Measurements from ENCODE around the gene JUN. TPM values are rescaled to one million over a fixed set of nuclear protein-coding genes. Genes with fewer than 3 reads are reported as not detected.
A peak's percentile ranks its signal among the peaks of the same experiment; 100 is the strongest.

Gene JUN
- total and polyA plus RNA-seq, 2 of the 13 experiments (the other 11 are each of a cell fraction or from before 2014, with no cell fraction given), result 18.2 to 22.3 TPM

GRCh38 chr1:58783993-58784757 is at the start of gene JUN (continued):
- TF ChIP-seq ZNF264 (CRISPR knock-in tag; IDR thresholded peaks at IDR 0.05) (0 out of 2 replicates have a peak, but pooled peaks have one; percentile 64), ZNF142 (CRISPR knock-in tag; IDR thresholded peaks at IDR 0.05) (peak; percentile 82), XBP1 (CRISPR knock-in tag; IDR thresholded peaks at IDR 0.05) (no peak; the same call in 1 of the 2 replicates), AFF4 (CRISPR knock-in tag; IDR thresholded peaks at IDR 0.05) (no peak), RFXANK (CRISPR knock-in tag; IDR thresholded peaks at IDR 0.05) (no peak), ZFP1 (CRISPR knock-in tag; IDR thresholded peaks at IDR 0.05) (no peak), FOXO1 (CRISPR knock-in tag; IDR thresholded peaks at IDR 0.05) (peak; percentile 7), SRF (IDR thresholded peaks at IDR 0.05; ENCODE audit: low read depth, low read length) (no peak), MAFG (CRISPR knock-in tag; IDR thresholded peaks at IDR 0.05) (no peak), ARNTL (CRISPR knock-in tag; IDR thresholded peaks at IDR 0.05) (no peak), ZNF83 (CRISPR knock-in tag; IDR thresholded peaks at IDR 0.05; ENCODE audit: borderline replicate concordance) (no peak), SP1 (IDR thresholded peaks at IDR 0.05) (no peak), SP1 (CRISPR knock-in tag; IDR thresholded peaks at IDR 0.05) (peak; percentile 36; the same call in 1 of the 2 replicates), ZNF674 (CRISPR knock-in tag; IDR thresholded peaks at IDR 0.05; ENCODE audit: low read depth) (no peak), ZNF275 (CRISPR knock-in tag; IDR thresholded peaks at IDR 0.05; ENCODE audit: borderline replicate concordance) (0 out of 2 replicates have a peak, but pooled peaks have one; percentile 13), PHB2 (IDR thresholded peaks at IDR 0.05; ENCODE audit: partially characterized antibody) (no peak), ZNF768 (CRISPR knock-in tag; IDR thresholded peaks at IDR 0.05) (peak; percentile 40; the same call in 1 of the 2 replicates), SOX13 (IDR thresholded peaks at IDR 0.05) (no peak; the same call in 1 of the 2 replicates), SOX13 (CRISPR knock-in tag; conservative IDR thresholded peaks at IDR 0.05 in 1 of 2, IDR thresholded peaks at IDR 0.05 in 1 of 2) (peak in 1 of 2 experiments; percentile 31; a peak in 2 of 4 replicates), ZC3H4 (CRISPR knock-in tag; IDR thresholded peaks at IDR 0.05; ENCODE audit: borderline replicate concordance) (no peak), KDM5A (IDR thresholded peaks at IDR 0.05; ENCODE audit: borderline replicate concordance, low read length) (no peak)

All from HepG2 (cell line).